Activated naive CD8-positive, alpha-beta T cell treated with anti-CD3 and anti-CD28 coated beads, Interleukin-2, amount 50 U/mL, for 16 hours (primary cell): Measurements from ENCODE around the gene TSPYL6.

Experiments
- DNase-seq: peaks from one replicate; pipeline ENCODE4 v3.0.0-alpha.2; 2020; ENCODE audit warnings: low read depth, low spot score

TSPYL6 gene

GRCh38 chr2:54258166-54258565, 2.1 kb upstream of the TSPYL6 start:
- no peak for DNase-seq

- no peak for DNase-seq
Observed at GRCh38 chr2:54255230-54256090, 569 bp downstream of the TSPYL6 start.

GRCh38 chr2:54254180-54254579, 1.8 kb downstream of the TSPYL6 start:
- DNase-seq, result no peak

- DNase-seq, result no peak
Observed at GRCh38 chr2:54249629-54250028, 6.4 kb downstream of the TSPYL6 start.

GRCh38 chr2:54247115-54247514, 8.9 kb downstream of the TSPYL6 start:
- no peak for DNase-seq

- DNase-seq, result no peak
Observed at GRCh38 chr2:54240515-54241469, 15.2 kb downstream of the TSPYL6 start.

GRCh38 chr2:54239427-54239826, 16.6 kb downstream of the TSPYL6 start:
- no peak for DNase-seq

- DNase-seq, result no peak
Observed at GRCh38 chr2:54237428-54237827, 18.6 kb downstream of the TSPYL6 start.

- DNase-seq, result no peak
Observed at GRCh38 chr2:54233832-54234649, 22.0 kb downstream of the TSPYL6 start.

GRCh38 chr2:54228945-54229344, 27.1 kb downstream of the TSPYL6 start:
- DNase-seq, result no peak

- no peak for DNase-seq
Observed at GRCh38 chr2:54227798-54228197, 28.2 kb downstream of the TSPYL6 start.

GRCh38 chr2:54226260-54226659, 29.8 kb downstream of the TSPYL6 start:
- DNase-seq, result no peak

GRCh38 chr2:54224997-54225396, 31.0 kb downstream of the TSPYL6 start:
- no peak for DNase-seq

- no peak for DNase-seq
Observed at GRCh38 chr2:54213082-54213481, 42.9 kb downstream of the TSPYL6 start.

GRCh38 chr2:54212456-54212855, 43.6 kb downstream of the TSPYL6 start:
- no peak for DNase-seq

GRCh38 chr2:54209379-54209778, 46.6 kb downstream of the TSPYL6 start:
- DNase-seq, result no peak

- no peak for DNase-seq
Observed at GRCh38 chr2:54208364-54209240, 47.4 kb downstream of the TSPYL6 start.

- no peak for DNase-seq
Observed at GRCh38 chr2:54207666-54208195, 48.3 kb downstream of the TSPYL6 start.

GRCh38 chr2:54206596-54206995, 49.4 kb downstream of the TSPYL6 start:
- no peak for DNase-seq

- no peak for DNase-seq
Observed at GRCh38 chr2:54204476-54204875, 51.6 kb downstream of the TSPYL6 start.
